Measurements from ENCODE around the gene STEAP2. TPM values are rescaled to one million over a fixed set of nuclear protein-coding genes. Genes with fewer than 3 reads are reported as not detected.

Gene STEAP2
- 10 to 100 TPM; 27.7 to 31.0 TPM for total RNA-seq

DNA sequence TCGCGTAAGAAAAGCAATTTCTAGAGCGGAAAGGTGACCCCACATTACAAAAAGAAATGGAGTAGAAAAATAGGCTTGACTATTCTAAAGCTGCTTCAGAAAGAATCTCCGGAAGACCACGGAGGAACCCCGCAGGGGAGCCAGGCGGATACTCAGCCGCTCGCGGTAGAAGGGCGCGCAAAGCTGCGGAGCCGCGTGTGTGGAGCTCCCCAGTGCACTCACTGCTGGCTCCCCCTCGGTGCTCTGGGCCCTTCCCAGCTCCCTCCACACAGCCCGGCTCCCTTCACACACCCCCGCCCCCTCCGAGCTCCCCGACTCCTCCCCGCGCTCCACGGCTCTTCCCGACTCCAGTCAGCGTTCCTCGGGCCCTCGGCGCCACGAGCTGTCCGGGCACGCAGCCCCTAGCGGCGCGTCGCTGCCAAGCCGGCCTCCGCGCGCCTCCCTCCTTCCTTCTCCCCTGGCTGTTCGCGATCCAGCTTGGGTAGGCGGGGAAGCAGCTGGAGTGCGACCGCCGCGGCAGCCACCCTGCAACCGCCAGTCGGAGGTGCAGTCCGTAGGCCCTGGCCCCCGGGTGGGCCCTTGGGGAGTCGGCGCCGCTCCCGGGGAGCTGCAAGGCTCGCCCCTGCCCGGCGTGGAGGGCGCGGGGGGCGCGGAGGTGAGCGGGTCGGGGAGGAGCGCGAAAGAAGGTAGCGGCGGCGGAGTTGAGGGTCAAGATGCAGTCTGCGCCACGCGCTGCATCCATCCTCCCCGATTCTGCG lies at the start of gene STEAP2:
STEAP2 (plus strand) TSS at position 350 of the 758 bp plus-strand sequence. CDS start 13,343 bp downstream, outside the sequence.
- peak; percentile 88 for ATAC-seq (ENCODE audit: insufficient number of reproducible peaks, low FRiP score, low read depth)
- Histone ChIP-seq H3K4me1 (ENCODE audit: control insufficient read depth in 1 of 2, low read depth in 2 of 2) (peaks cover 4 to 8% of the 10 kb centered on the region in 2 donors), H3K27me3 (replicated peaks; ENCODE audit: insufficient read depth) (no peaks in the 10 kb centered on the region)

DNA sequence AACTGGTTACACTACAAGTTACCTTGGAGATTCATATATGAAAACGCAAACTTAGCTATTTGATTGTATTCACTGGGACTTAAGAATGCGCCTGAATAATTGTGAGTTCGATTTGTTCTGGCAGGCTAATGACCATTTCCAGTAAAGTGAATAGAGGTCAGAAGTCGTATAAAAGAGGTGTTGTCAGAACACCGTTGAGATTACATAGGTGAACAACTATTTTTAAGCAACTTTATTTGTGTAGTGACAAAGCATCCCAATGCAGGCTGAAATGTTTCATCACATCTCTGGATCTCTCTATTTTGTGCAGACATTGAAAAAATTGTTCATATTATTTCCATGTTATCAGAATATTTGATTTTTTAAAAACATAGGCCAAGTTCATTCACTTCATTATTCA lies 48.0 kb upstream of the STEAP2 start:
- no peaks in the 10 kb centered on the region for H3K9me3 ChIP-seq
- no peak overlapping the region for H3K27ac ChIP-seq
- H3K4me1 ChIP-seq (ENCODE audit: control insufficient read depth in 1 of 2, low read depth in 2 of 2) = no peaks in the 10 kb centered on the region
- H3K4me3 ChIP-seq = no peak overlapping the region
- H3K27me3 ChIP-seq (replicated peaks; ENCODE audit: insufficient read depth) = no peaks in the 10 kb centered on the region
- no peaks in the 10 kb centered on the region for H3K36me3 ChIP-seq
- no peak for ATAC-seq (ENCODE audit: insufficient number of reproducible peaks, low FRiP score, low read depth)
- no peak for DNase-seq (ENCODE audit: low spot score)
- TF ChIP-seq, protein P1, sequence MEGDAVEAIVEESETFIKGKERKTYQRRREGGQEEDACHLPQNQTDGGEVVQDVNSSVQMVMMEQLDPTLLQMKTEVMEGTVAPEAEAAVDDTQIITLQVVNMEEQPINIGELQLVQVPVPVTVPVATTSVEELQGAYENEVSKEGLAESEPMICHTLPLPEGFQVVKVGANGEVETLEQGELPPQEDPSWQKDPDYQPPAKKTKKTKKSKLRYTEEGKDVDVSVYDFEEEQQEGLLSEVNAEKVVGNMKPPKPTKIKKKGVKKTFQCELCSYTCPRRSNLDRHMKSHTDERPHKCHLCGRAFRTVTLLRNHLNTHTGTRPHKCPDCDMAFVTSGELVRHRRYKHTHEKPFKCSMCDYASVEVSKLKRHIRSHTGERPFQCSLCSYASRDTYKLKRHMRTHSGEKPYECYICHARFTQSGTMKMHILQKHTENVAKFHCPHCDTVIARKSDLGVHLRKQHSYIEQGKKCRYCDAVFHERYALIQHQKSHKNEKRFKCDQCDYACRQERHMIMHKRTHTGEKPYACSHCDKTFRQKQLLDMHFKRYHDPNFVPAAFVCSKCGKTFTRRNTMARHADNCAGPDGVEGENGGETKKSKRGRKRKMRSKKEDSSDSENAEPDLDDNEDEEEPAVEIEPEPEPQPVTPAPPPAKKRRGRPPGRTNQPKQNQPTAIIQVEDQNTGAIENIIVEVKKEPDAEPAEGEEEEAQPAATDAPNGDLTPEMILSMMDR (IDR thresholded peaks at IDR 0.05) = no peak

More for the DNA sequence above, at the start of gene STEAP2:
- Histone ChIP-seq H3K27ac (peak within 1 kb of the TSS; percentile 72 to 80), H3K9me3 (no peaks in the 10 kb centered on the region), H3K36me3 (no peaks in the 10 kb centered on the region), H3K4me3 (peak within 1 kb of the TSS; percentile 80)
- TF ChIP-seq, protein P1 (IDR thresholded peaks at IDR 0.05) = peak; percentile 74
- peak; percentile 57 for DNase-seq (ENCODE audit: low spot score)

- ATAC-seq (ENCODE audit: insufficient number of reproducible peaks, low FRiP score, low read depth) (no peak), DNase-seq (ENCODE audit: low spot score) (no peak)
- TF ChIP-seq, protein P1 (IDR thresholded peaks at IDR 0.05) = no peak
- Histone ChIP-seq H3K9me3 (peaks cover 3% of the 10 kb centered on the region), H3K4me3 (no peak overlapping the region), H3K4me1 (ENCODE audit: control insufficient read depth in 1 of 2, low read depth in 2 of 2) (no peaks in the 10 kb centered on the region), H3K27me3 (replicated peaks; ENCODE audit: insufficient read depth) (no peaks in the 10 kb centered on the region), H3K36me3 (no peaks in the 10 kb centered on the region), H3K27ac (no peak overlapping the region)
Observed at GRCh38 chr7:90165724-90166123, 45.8 kb upstream of the STEAP2 start.

GRCh38 chr7:90166153-90166552 lies 45.4 kb upstream of the STEAP2 start:
- TF ChIP-seq, protein P1 (IDR thresholded peaks at IDR 0.05) = no peak
- Histone ChIP-seq H3K36me3 (no peaks in the 10 kb centered on the region), H3K27ac (no peak overlapping the region), H3K27me3 (replicated peaks; ENCODE audit: insufficient read depth) (no peaks in the 10 kb centered on the region), H3K4me1 (ENCODE audit: control insufficient read depth in 1 of 2, low read depth in 2 of 2) (no peaks in the 10 kb centered on the region), H3K9me3 (peaks cover 3% of the 10 kb centered on the region), H3K4me3 (no peak overlapping the region)
- DNase-seq (ENCODE audit: low spot score) = no peak
- ATAC-seq (ENCODE audit: insufficient number of reproducible peaks, low FRiP score, low read depth) = no peak

DNA sequence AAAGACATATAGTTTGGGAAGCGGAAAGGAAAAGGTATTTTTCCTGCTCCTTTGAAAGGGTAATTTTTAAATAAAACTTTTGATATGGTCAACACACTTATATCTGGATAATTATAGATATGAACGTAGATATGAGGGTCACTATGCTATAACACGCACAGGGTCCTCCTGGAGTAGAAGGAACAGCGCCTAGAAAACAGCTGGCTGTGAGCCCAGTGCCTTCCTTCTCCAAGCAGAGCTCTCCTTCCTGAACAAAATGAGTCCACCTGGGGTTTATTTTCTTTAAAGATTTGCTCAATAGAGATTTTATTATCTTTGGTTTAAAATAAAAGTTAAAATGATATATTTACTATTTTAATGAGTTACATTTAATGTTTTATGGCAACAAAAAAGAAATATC lies 44.2 kb upstream of the STEAP2 start:
- ATAC-seq (ENCODE audit: insufficient number of reproducible peaks, low FRiP score, low read depth) (no peak), DNase-seq (ENCODE audit: low spot score) (no peak)
- Histone ChIP-seq H3K4me3 (no peak overlapping the region), H3K4me1 (ENCODE audit: control insufficient read depth in 1 of 2, low read depth in 2 of 2) (no peaks in the 10 kb centered on the region), H3K27me3 (replicated peaks; ENCODE audit: insufficient read depth) (no peaks in the 10 kb centered on the region), H3K9me3 (peaks cover 3% of the 10 kb centered on the region), H3K36me3 (no peaks in the 10 kb centered on the region), H3K27ac (no peak overlapping the region)
- TF ChIP-seq, protein P1 (IDR thresholded peaks at IDR 0.05) = no peak

Measured in thoracic aorta (tissue), 2 donors.